ENCODE measurements around the gene GET4. TPM values are rescaled to one million over a fixed set of nuclear protein-coding genes. Genes with fewer than 3 reads are reported as not detected.
A peak's percentile ranks its signal among the peaks of the same experiment; 100 is the strongest.

The GET4 gene
- total RNA-seq, 1 experiment from 2014 or later = 44.8 TPM

DNA sequence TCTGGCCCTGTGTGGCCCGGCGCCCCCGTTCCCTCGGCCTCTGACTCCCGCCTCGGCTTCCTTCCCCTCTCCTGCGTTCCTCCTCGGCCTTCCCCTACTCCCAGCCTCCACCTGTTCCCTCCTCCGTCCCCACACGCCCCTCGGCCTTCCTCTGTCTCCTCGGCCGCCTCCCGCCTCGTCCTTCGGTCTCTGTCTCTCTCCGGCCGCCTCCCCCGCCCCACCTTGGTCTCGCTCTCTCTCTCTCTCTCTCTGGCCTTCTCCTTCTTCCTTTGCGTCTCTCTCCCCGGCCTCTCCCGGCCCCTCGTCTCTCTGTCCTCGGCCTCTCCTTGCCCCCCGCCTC lies 588 bp downstream of the GET4 start:
- CTCF ChIA-PET = interaction anchor here (0.9 kb wide), 1 partner anchor 90 kb away, joined by 4 read pairs; no protein-coding TSS in a partner anchor
- H3K27ac ChIP-seq (ENCODE audit: low read depth, low read length) = peak overlapping the region; percentile 83
- H3K4me2 ChIP-seq (ENCODE audit: low read length) = peak overlapping the region; percentile 91
- no peaks in the 10 kb centered on the region for H3K9me2 ChIP-seq (ENCODE audit: insufficient read depth)
- no peak overlapping the region for H2AFZ ChIP-seq (ENCODE audit: low read depth, low read length, poor library complexity, severe bottlenecking)
- no peaks in the 10 kb centered on the region; the same call in 1 of the 2 replicates for H4K20me1 ChIP-seq (ENCODE audit: insufficient read depth)
- H3K4me3 ChIP-seq (replicated peaks in 1 of 2; ENCODE audit: low read depth in 1 of 2, low read length in 2 of 2) = peak overlapping the region; percentile 83 to 85
- no TSS peak for BruUV-seq (replicated peaks)
- H3K4me1 ChIP-seq (ENCODE audit: control insufficient read depth in 1 of 2, insufficient read depth in 2 of 2, low read length in 2 of 2) = peaks cover 11 to 26% of the 10 kb centered on the region in 2 experiments
- DNase-seq (ENCODE audit: low read depth, low spot score) = no peak
- H3K9me3 ChIP-seq (ENCODE audit: control insufficient read depth in 1 of 2, insufficient read depth in 1 of 2, low read depth in 1 of 2, low read length in 2 of 2) = no peaks in the 10 kb centered on the region
- H3K27me3 ChIP-seq (ENCODE audit: insufficient read depth, low read length) = no peaks in the 10 kb centered on the region
- RAD21 ChIA-PET (ENCODE audit: low non-redundant PET in 1 of 2, low total read pairs in 2 of 2, uncharacterized antibody in 2 of 2, unreplicated experiment in 2 of 2) = no interaction called here
- TF ChIP-seq ZFX (IDR thresholded peaks at IDR 0.05) = peak; percentile 64; the same call in 1 of the 2 replicates
- no peak for TF ChIP-seq TCF7L2 (IDR thresholded peaks at IDR 0.05; ENCODE audit: borderline replicate concordance, extremely low read depth, insufficient read depth, insufficient read length)
- peaks cover 51% of the 10 kb centered on the region for H3K79me2 ChIP-seq (ENCODE audit: insufficient read depth, low read length)
- peak; percentile 55 for ATAC-seq
- peaks cover 6 to 19% of the 10 kb centered on the region in 2 experiments; a peak in 3 of 4 replicates for H3K36me3 ChIP-seq (ENCODE audit: control insufficient read depth in 1 of 2, insufficient read depth in 2 of 2, low read length in 2 of 2)
- POLR2A ChIA-PET = no interaction called here
- intact Hi-C loops (cut with micrococcal nuclease) = no loop called here
- H3K9ac ChIP-seq (ENCODE audit: low read length) = peak overlapping the region; percentile 76

GRCh38 chr7:877312-878232 lies 1.2 kb downstream of the GET4 start:
- intact Hi-C loops (cut with micrococcal nuclease) = no loop called here
- no peak overlapping the region for H2AFZ ChIP-seq (ENCODE audit: low read depth, low read length, poor library complexity, severe bottlenecking)
- peak overlapping the region; percentile 83 to 85 for H3K4me3 ChIP-seq (replicated peaks in 1 of 2; ENCODE audit: low read depth in 1 of 2, low read length in 2 of 2)
- no peaks in the 10 kb centered on the region for H3K27me3 ChIP-seq (ENCODE audit: insufficient read depth, low read length)
- peak overlapping the region; percentile 83 for H3K27ac ChIP-seq (ENCODE audit: low read depth, low read length)
- no peaks in the 10 kb centered on the region for H3K9me3 ChIP-seq (ENCODE audit: control insufficient read depth in 1 of 2, insufficient read depth in 1 of 2, low read depth in 1 of 2, low read length in 2 of 2)
- H3K36me3 ChIP-seq (ENCODE audit: control insufficient read depth in 1 of 2, insufficient read depth in 2 of 2, low read length in 2 of 2) = peaks cover under 1 to 19% of the 10 kb centered on the region in 2 experiments; a peak in 3 of 4 replicates
- TF ChIP-seq REST (IDR thresholded peaks at IDR 0.05; ENCODE audit: low read depth) (no peak), FOSL1 (IDR thresholded peaks at IDR 0.05; ENCODE audit: low read depth) (no peak), EGR1 (IDR thresholded peaks at IDR 0.05; ENCODE audit: low read depth) (no peak), ELF1 (IDR thresholded peaks at IDR 0.05; ENCODE audit: borderline replicate concordance, low read depth) (no peak), ZNF274 (IDR thresholded peaks at IDR 0.05; ENCODE audit: low read depth, low read length) (no peak), EZH2phosphoT487 (IDR thresholded peaks at IDR 0.05; ENCODE audit: borderline replicate concordance) (no peak), SIN3A (IDR thresholded peaks at IDR 0.05; ENCODE audit: low read depth) (no peak), ATF3 (IDR thresholded peaks at IDR 0.05) (no peak), POLR2AphosphoS5 (IDR thresholded peaks at IDR 0.05; ENCODE audit: low read depth, low read length) (no peak)
- TF ChIP-seq, protein P1, sequence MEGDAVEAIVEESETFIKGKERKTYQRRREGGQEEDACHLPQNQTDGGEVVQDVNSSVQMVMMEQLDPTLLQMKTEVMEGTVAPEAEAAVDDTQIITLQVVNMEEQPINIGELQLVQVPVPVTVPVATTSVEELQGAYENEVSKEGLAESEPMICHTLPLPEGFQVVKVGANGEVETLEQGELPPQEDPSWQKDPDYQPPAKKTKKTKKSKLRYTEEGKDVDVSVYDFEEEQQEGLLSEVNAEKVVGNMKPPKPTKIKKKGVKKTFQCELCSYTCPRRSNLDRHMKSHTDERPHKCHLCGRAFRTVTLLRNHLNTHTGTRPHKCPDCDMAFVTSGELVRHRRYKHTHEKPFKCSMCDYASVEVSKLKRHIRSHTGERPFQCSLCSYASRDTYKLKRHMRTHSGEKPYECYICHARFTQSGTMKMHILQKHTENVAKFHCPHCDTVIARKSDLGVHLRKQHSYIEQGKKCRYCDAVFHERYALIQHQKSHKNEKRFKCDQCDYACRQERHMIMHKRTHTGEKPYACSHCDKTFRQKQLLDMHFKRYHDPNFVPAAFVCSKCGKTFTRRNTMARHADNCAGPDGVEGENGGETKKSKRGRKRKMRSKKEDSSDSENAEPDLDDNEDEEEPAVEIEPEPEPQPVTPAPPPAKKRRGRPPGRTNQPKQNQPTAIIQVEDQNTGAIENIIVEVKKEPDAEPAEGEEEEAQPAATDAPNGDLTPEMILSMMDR (IDR thresholded peaks at IDR 0.05 in 2 of 3, conservative IDR thresholded peaks at IDR 0.05 in 1 of 3; ENCODE audit: borderline replicate concordance in 1 of 3, insufficient read depth in 1 of 3, low read depth in 2 of 3, low read length in 2 of 3) = no peak
- POLR2A ChIA-PET = no interaction called here
- H3K4me1 ChIP-seq (ENCODE audit: control insufficient read depth in 1 of 2, insufficient read depth in 2 of 2, low read length in 2 of 2) = peaks cover 11 to 26% of the 10 kb centered on the region in 2 experiments
- no peaks in the 10 kb centered on the region; the same call in 1 of the 2 replicates for H4K20me1 ChIP-seq (ENCODE audit: insufficient read depth)
- DNase-seq (ENCODE audit: low read depth, low spot score) (no peak), ATAC-seq (no peak)
- H3K9me2 ChIP-seq (ENCODE audit: insufficient read depth) = no peaks in the 10 kb centered on the region
- peak overlapping the region; percentile 91 for H3K4me2 ChIP-seq (ENCODE audit: low read length)
- RAD21 ChIA-PET (ENCODE audit: low non-redundant PET in 1 of 2, low total read pairs in 2 of 2, uncharacterized antibody in 2 of 2, unreplicated experiment in 2 of 2) = no interaction called here
- peak overlapping the region; percentile 76 for H3K9ac ChIP-seq (ENCODE audit: low read length)
- peaks cover 58% of the 10 kb centered on the region for H3K79me2 ChIP-seq (ENCODE audit: insufficient read depth, low read length)
- no TSS peak for BruUV-seq (replicated peaks)
- CTCF ChIA-PET = no interaction called here
